Hematopoietic multipotent progenitor cell treated with erythropoietin and hydrocortisone succinate and interleukin-3 and kit ligand, for 17 days (in vitro differentiated cells): ENCODE results near the gene ITCH.
"Not testable (repeated sequence)": the region's sequence is repeated elsewhere in the genome, so short reads cannot be mapped to it uniquely, and the experiment has no call there.

Experiments
- DNase-seq: peaks from one replicate; pipeline ENCODE4 v3.0.0-alpha.2; 2015; ENCODE audit warnings: low spot score

Gene ITCH

DNA sequence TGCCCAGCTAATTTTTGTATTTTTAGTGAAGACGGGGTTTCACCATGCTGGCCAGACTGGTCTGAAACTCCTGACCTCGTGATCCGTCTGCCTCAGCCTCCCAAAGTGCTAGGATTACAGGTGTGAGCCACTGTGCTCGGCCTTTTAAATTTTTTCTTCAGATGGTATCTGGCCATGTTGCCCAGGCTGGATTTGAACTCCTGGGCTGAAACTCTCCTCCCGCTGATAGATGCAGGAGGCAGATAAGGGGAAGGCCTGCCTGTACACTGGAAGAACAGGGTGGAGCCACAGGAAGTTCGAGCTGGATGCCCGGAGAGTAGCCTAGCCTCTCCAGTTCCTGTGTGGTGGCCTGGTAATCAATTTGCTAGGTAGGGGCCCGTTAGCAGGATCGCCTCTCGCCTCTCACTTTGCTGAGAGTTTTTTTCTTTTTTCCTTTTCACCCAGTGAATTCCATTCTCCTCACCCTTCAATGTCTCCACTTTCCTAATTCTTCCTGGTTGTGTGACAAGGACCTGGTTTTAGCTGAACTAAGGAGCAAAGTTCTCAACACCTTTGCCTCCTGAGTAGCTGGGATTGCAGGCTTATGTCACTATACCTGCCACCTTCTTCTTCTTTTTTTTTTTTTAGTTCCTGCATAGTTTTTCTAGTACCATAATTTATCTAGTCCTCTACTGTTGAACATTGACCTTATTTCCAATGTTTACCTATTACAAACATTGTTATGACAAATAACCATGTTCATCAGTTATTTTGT lies 19.4 kb upstream of the ITCH start:
- DNase-seq = no peak

DNA sequence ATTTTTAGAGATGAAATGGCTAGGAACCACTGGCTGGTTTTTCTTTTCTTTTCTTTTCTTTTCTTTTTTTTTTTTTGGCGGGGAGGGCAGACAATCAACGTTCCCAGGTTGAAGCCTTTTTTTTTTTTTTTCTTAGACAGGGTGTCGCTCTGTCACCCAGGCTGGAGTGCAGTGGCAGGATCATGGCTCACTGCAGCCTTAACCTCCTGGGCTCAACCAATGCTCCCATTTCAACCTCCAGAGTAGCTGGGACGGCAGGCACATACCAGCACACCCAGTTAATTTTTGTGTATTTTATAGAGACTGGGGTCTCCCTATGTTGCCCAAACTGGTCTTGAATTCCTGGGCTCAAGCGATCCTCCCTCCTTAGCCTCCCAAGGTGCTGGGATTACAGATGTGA lies 18.8 kb upstream of the ITCH start:
- no peak for DNase-seq

DNA sequence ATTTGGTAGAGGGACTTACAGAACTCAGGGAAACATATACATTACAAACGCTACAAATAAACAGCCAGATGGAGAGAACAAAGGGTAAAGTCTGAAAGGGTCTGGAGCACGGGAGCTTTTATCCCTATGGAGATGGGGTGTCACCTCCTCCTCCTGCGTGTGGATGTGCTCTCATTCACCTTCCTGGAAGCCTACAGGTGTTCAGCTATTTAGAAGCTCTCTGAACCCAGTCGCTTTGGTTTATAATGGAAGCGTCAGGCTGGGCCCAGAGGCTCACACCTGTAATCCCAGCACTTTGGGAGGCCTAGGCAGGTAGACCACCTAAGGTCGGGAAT lies 17.7 kb upstream of the ITCH start:
- no peak for DNase-seq

DNA sequence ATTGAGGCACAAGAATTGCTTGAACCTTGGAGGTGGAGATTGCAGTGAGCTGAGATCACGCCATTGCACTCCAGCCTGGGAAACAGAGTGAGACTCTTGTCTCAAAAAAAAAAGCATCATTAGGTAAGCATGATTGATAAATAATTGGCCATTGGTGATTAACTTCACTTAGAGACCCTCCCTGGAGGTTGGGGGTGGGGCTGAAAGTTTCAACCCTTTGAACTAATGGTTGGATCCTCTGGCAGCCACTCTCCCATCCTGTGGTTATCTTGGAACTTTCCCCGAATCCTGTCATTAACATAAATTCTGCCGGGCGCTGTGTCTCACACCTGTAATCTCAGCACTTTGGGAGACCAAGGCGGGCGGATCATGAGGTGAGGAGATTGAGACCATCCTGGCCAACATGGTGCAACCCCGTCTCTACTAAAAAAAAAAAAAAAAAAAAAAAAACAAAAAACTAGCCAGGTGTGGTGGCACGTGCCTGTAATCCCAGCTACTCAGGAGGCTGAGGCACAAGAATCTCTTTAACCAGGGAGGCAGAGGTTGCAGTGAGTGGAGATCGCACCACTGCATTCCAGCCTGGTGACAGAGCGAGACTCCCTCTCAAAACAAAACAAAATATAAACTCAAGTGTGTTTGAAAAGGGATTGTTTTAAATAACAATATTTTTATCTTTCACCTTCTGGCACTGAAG lies 17.1 kb upstream of the ITCH start:
- DNase-seq = not testable (repeated sequence)

DNA sequence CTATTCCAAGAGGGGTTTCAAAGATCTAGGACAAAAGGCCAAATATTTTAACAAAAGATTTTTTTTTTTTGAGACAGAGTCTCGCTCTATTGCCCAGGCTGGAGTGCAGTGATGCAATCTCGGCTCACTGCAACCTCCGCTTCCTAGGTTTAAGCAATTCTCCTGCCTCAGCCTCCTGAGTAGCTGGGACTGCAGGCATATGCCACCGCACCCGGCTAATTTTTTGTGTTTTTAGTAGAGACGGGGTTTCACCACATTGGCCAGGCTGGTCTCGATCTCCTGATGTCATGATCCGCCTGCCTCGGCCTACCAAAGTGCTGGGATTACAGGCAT lies 16.6 kb upstream of the ITCH start:
- DNase-seq = not testable (repeated sequence)

DNA sequence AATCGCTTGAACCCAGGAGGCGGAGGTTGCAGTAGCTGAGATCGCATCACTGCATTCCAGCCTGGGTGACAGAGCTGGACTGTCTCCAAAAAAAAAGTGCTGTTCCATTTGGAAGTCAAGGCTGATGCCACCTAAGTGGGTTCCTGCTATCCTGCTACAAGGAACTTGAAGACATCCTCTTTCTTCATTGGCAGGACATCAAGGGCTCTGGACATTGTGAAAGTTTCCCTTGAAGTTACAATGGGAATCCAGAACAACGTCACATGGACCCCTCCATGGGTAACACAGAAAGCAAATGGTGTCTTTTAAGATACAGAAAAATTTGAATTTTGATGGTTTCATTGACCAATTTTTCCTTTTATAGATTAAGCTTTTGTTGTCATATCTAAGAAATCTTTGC lies 15.5 kb upstream of the ITCH start:
- DNase-seq = no peak

DNA sequence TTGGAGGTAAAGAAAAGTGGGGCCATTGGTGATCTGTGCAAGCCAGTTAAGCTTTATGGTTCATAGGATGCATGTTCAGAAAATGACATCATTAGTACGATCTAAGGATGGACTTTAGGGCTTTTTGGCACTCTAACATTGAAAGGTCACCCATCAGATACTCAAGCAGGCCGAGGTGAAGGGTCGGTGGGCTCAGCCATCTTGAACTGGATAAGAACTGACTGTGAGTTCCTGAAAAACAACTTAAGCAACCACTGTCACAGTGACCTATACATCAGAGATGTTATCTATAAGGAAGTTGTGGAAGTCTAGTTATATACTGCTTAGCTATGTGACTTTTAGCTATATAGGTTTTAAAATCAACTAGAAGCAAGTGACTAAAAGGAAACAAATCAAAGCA lies 13.0 kb upstream of the ITCH start:
- DNase-seq = no peak

DNA sequence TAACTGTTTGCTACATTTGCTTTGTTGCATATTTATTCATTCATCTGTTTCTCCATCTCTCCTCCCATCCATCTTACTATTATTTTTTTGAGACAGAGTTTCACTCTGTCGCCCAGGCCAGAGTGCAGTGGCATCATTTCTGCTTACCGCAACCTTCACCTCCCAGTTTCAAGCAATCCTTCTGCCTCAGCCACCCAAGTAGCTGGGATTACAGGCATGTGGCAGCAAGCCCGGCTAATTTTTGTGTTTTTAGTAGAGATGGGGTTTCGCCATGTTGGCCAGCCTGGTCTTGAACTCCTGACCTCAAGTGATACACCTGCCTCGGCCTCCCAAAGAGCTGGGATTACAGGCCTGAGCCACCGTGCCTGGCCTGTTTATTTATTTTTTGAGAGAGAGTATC lies 9.6 kb upstream of the ITCH start:
- DNase-seq = not testable (repeated sequence)

DNA sequence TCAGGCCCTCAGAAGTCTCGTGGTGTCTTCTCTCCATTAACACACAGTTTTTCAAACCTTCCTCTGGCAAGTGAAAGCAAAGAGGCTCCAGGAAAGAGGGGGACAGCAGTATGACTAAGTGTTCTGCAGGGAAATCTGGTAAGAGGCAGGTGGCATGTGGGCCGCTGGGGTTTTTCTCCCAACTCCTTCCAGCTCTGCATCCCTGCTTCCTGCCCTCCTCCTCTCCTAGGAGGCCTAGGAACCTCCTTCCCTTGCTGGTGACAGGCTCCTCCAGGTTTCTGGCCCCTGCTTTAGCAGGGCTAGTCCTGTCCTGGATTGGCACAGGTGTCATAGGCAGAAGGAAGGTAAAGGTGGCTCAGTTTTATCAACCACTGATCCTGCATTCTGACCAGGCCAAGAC lies 7.6 kb upstream of the ITCH start:
- DNase-seq = no peak

DNA sequence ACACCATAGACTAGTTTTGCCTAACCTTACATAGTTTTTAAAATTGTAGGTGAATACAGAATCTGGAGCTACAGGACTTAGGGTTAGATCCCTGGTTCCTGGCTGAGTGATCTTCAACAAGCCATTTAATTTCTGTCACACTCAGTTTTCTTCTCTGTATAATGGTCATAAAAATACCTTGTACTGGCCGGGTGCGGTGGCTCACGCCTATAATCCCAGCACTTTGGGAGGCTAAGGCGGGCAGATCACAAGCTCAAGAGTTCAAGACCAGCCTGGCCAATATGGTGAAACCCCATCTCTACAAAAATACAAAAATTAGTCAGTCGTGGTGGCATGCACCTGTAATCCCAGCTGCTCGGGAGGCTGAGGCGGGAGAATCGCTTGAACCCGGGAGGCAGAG lies 3.3 kb upstream of the ITCH start:
- DNase-seq = not testable (repeated sequence)

DNA sequence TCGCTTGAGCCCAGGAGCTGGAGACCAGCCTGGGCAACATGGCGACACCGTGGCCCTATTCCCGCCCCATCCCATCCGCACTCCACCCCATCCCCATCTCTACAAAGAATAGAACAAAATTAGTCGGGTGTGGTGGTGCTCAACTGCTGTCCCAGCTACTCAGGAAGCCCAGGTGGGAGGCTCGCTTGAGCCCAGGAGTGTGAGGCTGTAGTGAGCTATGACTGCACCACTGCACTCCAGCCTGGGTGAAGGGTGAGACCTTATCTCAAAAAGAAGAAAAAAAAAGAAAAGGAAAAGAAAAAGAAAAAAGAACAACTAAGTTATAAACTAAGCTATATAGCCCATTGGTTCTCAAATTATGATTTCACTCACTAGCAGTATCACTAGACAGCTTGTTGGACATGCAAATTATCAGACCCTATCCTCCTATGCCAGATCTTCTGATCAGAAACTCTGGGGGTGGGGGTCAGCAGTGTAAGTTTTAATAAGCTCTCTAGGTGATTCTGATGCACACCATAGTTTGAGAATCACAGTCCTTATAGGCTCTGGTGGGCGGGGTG lies 491 bp upstream of the ITCH start:
- DNase-seq = no peak

DNA sequence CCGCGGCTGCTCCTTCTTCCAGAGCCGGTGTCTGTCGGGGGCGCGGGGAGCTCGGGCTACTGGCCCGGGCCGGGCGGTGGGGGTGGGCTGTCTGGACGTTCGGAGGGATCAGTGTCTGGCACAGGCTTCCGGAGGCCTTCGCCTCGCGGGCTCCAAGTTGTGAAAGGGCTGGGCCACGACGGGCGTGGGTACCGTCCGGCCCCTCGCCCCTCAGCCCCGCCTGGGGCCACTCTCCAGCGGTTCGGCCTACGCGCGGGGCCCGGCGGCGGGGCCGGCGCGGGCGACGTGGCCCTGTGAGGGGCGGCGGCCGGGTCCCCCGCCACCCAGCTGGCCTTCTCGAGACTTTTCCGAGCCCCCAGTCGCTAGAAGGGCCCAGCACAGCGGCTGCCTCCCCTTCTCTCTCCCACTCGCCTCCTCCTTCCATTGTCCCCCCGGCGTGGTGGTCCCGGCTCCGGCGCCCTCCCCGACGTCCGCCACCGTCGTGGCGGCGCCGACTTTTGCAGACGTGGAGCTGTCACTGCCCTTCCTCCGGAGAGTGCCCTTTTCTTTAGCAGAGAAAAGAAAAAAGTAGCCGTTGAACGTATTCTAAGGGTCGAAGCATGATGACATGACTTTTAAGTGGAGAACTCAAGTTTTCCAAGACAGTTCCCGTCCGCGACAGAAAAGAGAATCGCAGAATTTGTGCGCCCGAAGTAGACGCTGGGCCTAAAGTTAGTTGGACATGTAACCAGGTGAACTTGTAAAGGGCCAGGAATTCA lies 571 bp downstream of the ITCH start:
- no peak for DNase-seq

DNA sequence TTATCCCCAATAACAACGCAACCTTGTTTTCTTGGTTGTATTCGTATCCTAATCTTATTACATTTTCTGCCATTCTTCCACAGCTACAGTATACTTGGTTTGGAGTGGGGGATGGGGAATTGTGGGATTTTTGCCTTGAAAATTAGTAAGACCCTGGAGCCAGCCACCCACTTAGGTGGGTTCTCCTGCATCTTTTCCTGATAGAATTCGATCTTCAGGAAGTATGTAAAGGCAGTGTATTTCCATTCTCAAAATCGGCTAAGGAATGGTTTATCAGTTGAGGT lies 1.1 kb downstream of the ITCH start:
- DNase-seq = no peak

DNA sequence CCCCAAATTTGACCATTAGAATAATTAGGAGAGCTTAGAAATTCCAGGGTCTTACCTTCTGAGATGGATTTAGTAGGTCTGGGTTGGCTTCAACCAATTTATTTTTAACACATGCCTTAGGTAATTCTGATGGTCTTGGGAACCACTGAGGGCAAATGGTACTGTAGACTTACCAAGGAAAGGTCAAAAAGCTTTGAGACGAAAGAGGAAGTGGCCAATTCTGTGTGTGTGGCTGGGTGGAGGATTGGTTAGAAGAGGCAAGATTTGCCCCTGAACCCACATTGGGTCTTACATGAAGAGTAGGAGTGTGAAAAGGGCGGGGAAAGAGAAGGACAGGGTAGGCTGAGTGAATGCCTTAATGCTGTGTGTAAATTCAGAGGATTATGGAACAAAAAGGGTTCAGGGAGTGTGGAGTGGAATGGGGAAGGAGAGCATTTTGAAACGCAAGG lies 2.7 kb downstream of the ITCH start:
- no peak for DNase-seq

DNA sequence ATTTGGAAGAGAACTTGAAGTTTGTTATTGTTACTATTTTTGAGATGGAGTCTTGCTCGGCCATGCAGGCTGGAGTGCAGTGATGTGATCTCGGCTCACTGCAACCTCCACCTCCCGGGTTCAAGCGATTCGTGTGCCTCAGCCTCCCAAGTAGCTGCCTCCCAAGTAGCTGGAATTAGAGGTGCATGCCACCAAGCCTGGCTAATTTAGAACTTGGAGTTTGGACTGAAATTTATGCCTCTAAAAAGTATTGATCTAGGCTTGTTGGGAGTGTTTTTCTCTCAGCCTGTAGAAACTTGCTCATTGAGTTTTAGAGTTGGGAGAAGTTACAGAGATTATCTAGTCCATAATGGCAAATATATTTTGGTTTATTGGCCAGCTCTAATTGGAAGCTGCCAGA lies 4.1 kb downstream of the ITCH start:
- DNase-seq = no peak

DNA sequence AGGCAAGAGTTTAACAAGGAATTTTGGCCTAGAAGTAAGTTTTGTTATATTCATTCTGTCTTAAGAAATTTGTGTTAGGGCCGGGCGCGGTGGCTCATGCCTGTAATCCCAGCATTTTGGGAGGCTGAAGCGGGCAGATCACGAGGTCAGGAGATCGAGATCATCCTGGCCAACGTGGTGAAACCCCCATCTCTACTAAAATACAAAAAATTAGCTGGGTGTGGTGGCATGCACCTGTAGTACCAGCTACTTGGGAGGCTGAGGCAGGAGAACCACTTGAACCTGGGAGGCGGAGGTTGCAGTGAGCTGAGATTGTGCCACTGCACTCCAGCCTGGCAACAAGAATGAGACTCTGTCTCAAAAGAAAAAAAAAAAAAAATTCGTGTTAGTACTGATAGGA lies 4.8 kb downstream of the ITCH start:
- DNase-seq = not testable (repeated sequence)

DNA sequence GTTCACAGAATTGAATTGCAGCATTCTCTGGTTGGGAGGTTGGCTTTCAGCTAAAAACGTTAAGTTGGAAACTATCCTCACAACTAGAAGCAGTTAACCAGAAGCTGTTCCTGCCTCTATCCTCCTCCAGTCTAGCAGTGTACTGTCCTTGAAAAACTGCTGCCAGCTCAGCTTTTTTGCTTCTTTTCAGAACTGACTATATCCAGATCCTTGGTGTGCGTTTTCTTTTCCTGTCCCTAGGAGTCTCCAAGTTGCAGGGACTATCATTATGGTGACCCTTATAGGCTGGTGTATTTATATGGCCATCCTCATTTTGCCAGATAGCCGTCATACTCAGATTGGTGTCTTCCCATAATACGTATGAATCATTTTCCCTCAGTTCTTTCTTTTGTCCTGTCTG lies 5.5 kb downstream of the ITCH start:
- DNase-seq = no peak

DNA sequence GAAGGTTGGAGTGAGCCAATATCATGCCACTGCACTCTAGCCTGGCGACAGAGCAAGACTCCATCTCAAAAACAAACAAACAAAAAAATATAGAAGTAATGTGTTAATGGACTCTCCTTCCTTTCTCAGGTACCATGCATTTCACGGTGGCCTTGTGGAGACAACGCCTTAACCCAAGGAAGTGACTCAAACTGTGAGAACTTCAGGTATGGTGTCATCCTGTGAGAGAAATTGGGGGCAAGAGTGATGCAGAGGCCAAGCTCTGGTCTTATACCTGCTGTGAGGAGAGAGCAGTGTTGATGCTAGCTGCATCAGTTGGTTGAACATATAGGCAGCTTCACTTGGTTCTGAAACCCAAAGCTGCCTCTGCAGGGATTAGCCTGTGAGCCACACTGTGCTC lies 6.2 kb downstream of the ITCH start:
- no peak for DNase-seq

DNA sequence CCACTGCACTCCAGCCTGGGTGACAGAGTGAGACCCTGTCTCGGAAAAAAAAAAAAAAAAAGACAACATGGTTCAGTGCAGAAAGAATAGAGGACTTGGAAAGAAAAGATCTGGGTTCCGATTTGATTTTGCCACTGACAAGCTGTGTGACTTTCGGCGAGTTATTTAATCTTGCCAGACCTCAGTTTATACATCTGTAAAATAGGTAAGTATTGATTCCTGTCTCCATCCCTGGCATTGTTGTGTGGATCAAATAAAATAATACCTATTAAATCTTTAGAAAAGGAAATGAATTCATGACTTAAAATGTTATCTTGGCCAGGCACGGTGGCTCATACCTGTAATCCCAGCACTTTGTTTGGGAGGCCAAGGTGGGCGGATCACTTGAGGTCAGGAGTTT lies 7.0 kb downstream of the ITCH start:
- DNase-seq = no peak

DNA sequence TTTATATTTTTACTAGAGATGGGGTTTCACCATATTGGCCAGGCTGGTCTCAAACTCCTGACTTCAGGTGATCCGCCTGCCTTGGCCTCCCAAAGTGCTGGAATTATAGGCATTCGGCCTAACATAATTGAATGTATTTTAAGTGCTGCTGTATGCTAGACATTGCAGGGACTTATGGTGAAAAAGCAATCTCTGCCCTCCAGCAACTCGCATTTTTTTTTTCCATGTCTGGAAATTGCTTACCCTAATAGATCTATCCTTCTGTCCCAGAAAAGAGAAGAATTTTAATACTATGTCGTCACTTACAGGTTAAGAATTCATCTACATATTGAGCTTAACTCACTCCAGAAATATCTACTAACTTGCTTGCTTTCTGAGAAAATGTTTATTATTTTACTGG lies 10.4 kb downstream of the ITCH start:
- DNase-seq = no peak

DNA sequence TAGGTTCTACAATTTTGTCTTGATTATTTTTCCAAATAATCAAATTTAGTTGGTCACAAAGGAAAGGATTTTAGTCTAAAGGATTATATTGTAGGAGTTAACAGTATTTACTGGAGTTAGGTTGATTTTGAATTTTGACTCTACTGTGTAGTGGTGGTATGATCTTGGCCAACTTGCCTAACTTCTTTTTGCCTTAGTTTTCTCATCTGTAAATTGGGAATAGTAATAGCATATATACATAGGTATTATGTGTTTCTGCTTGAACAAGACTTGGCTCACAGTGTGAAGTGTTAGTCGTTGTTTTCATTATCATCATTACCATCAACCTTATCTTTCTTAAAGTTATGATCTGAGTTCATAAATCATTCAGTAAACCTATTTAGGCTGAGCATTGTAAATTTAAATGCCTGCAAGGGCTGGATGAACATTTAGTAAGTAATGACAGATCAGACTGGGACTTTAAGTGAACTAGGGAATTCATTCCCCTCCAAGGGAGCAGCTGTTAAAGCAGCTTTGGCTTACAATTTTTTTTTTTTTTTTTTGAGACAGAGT lies 11.2 kb downstream of the ITCH start:
- DNase-seq = no peak

DNA sequence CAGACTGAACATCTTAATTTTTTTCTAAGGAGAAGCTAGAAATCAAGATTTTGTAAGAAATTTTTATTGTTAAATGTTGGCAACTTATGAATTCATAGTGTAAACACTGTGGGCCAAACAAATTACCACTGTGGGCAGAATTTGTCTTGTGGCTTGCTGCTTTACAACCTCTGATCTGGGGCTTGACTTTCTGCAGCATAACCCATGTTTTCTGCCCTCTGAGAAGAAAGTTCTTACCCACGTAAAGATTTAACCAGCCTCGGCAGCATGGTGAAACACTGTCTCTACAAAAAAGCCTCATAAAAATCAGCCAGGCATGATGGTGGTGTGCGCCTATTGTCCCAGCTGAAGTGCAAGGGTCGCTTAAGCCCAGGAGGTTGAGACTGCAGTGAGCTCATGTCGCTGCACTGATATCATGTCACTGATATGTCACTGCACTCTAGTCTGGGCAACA lies 12.9 kb downstream of the ITCH start:
- DNase-seq = no peak
